ENCODE measurements around the gene AP3B2.
"Not testable (repeated sequence)": the region's sequence is repeated elsewhere in the genome, so short reads cannot be mapped to it uniquely, and the experiment has no call there.

- not testable (repeated sequence) for TF ChIP-seq CTCF, POLR2A (IDR thresholded peaks at IDR 0.05)
These were observed 64.5 kb downstream of the AP3B2 start for GRCh38 chr15:82644967-82645852.
